ENCODE results near the gene UNC13A.
A peak's percentile ranks its signal among the peaks of the same experiment; 100 is the strongest.

Gene UNC13A

DNA sequence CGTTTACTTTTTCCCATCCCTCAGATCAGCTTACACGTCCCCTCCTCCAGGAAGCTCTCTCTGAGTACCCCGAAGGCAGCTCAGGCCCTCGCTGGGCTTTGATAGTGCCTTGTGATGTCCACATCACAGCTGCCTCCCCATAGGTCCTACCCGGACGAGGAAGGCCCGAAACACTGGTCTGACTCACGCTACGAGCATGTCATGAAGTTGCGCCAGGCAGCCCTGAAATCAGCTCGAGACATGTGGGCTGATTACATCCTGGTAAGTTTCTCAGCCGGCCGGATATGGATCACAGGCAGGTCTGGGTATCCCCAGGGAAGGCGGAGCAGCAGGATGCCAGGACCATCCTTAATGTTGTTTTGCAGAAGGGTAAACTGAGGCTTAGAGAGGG is 128.0 kb downstream of the UNC13A start:
- peak in 1 of 2 experiments; percentile 28 for DNase-seq (ENCODE audit: low read depth in 1 of 2, low spot score in 1 of 2)
- H3K27ac ChIP-seq (replicated peaks), result no peak overlapping the region; the same call in 1 of the 2 replicates
- no peak for TF ChIP-seq GABPA (IDR thresholded peaks at IDR 0.05; ENCODE audit: low read depth)
- no peak for TF ChIP-seq SPI1 (IDR thresholded peaks at IDR 0.05; ENCODE audit: borderline replicate concordance, low read depth)
- no peaks in the 10 kb centered on the region for H3K27me3 ChIP-seq (ENCODE audit: insufficient read depth, poor library complexity, severe bottlenecking)
- no peak overlapping the region for H3K4me3 ChIP-seq (replicated peaks; ENCODE audit: insufficient read depth, low read length)

GRCh38 chr19:17557466-17557865 is 130.7 kb downstream of the UNC13A start:
- no peaks in the 10 kb centered on the region for H3K27me3 ChIP-seq (ENCODE audit: insufficient read depth, poor library complexity, severe bottlenecking)
- peak overlapping the region; percentile 92 for H3K27ac ChIP-seq (replicated peaks)
- peak overlapping the region; percentile 89 for H3K4me3 ChIP-seq (replicated peaks; ENCODE audit: insufficient read depth, low read length)
- DNase-seq (ENCODE audit: low read depth in 1 of 2, low spot score in 1 of 2), result peak in 1 of 2 experiments; percentile 92
- TF ChIP-seq POLR2AphosphoS5 (IDR thresholded peaks at IDR 0.05; ENCODE audit: low read depth) (0 out of 2 replicates have a peak, but pooled peaks have one; percentile 31), REST (IDR thresholded peaks at IDR 0.05; ENCODE audit: insufficient replicate concordance, low read depth) (no peak), SPI1 (IDR thresholded peaks at IDR 0.05; ENCODE audit: borderline replicate concordance, low read depth) (0 out of 2 replicates have a peak, but pooled peaks have one; percentile 26)

DNA sequence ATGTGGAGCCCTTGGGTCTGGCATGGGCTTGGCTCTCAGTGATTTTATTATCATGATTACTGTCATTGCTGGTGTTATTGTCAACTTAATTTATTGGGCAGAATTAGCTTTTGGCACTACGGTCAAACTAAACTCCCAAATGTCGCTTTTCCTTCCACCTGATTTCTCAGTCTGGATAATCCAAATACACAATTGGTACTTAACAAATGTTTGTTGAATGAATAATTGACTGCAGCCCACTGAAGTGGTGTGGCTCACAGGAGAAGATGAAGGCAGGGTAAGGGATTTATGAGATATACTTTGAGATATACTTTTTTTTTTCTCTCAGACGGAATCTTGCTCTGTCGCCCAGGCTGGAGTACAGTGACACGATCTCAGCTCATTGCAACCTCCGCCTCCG is 131.2 kb downstream of the UNC13A start:
- Histone ChIP-seq H3K27me3 (ENCODE audit: insufficient read depth, poor library complexity, severe bottlenecking) (no peaks in the 10 kb centered on the region), H3K4me3 (replicated peaks; ENCODE audit: insufficient read depth, low read length) (peak overlapping the region; percentile 89), H3K27ac (replicated peaks) (peak overlapping the region; percentile 92)
- no peak for TF ChIP-seq REST (IDR thresholded peaks at IDR 0.05; ENCODE audit: insufficient replicate concordance, low read depth)
- TF ChIP-seq, protein P1, sequence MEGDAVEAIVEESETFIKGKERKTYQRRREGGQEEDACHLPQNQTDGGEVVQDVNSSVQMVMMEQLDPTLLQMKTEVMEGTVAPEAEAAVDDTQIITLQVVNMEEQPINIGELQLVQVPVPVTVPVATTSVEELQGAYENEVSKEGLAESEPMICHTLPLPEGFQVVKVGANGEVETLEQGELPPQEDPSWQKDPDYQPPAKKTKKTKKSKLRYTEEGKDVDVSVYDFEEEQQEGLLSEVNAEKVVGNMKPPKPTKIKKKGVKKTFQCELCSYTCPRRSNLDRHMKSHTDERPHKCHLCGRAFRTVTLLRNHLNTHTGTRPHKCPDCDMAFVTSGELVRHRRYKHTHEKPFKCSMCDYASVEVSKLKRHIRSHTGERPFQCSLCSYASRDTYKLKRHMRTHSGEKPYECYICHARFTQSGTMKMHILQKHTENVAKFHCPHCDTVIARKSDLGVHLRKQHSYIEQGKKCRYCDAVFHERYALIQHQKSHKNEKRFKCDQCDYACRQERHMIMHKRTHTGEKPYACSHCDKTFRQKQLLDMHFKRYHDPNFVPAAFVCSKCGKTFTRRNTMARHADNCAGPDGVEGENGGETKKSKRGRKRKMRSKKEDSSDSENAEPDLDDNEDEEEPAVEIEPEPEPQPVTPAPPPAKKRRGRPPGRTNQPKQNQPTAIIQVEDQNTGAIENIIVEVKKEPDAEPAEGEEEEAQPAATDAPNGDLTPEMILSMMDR (IDR thresholded peaks at IDR 0.05; ENCODE audit: insufficient read depth, low read length), result no peak
- no peak for TF ChIP-seq GABPA (IDR thresholded peaks at IDR 0.05; ENCODE audit: low read depth)
- TF ChIP-seq POLR2AphosphoS5 (IDR thresholded peaks at IDR 0.05; ENCODE audit: low read depth), result no peak
- TF ChIP-seq SPI1 (IDR thresholded peaks at IDR 0.05; ENCODE audit: borderline replicate concordance, low read depth), result no peak
- DNase-seq (ENCODE audit: low read depth in 1 of 2, low spot score in 1 of 2), result no peak

- peak in 1 of 2 experiments; percentile 91 for DNase-seq (ENCODE audit: low read depth in 1 of 2, low spot score in 1 of 2)
- Histone ChIP-seq H3K4me3 (replicated peaks; ENCODE audit: insufficient read depth, low read length) (peak overlapping the region; percentile 89), H3K27me3 (ENCODE audit: insufficient read depth, poor library complexity, severe bottlenecking) (no peaks in the 10 kb centered on the region), H3K27ac (replicated peaks) (peak overlapping the region; percentile 92)
- TF ChIP-seq, protein P1 (IDR thresholded peaks at IDR 0.05; ENCODE audit: insufficient read depth, low read length), result no peak
- TF ChIP-seq REST (IDR thresholded peaks at IDR 0.05; ENCODE audit: insufficient replicate concordance, low read depth) (no peak), SPI1 (IDR thresholded peaks at IDR 0.05; ENCODE audit: borderline replicate concordance, low read depth) (peak; percentile 93), GABPA (IDR thresholded peaks at IDR 0.05; ENCODE audit: low read depth) (no peak), POLR2AphosphoS5 (IDR thresholded peaks at IDR 0.05; ENCODE audit: low read depth) (no peak)
Observed at GRCh38 chr19:17555929-17556813, 132.0 kb downstream of the UNC13A start.

Measured in HL-60 (cell line).